Activated CD4-positive, CD25-positive, alpha-beta regulatory T cell (primary cell): ENCODE results near the gene APBB1.

Experiments
- DNase-seq, 4 experiments: peaks; one replicate each; lab custom pipeline; 2025; lab: John Stamatoyannopoulos, UW

Gene APBB1

DNA sequence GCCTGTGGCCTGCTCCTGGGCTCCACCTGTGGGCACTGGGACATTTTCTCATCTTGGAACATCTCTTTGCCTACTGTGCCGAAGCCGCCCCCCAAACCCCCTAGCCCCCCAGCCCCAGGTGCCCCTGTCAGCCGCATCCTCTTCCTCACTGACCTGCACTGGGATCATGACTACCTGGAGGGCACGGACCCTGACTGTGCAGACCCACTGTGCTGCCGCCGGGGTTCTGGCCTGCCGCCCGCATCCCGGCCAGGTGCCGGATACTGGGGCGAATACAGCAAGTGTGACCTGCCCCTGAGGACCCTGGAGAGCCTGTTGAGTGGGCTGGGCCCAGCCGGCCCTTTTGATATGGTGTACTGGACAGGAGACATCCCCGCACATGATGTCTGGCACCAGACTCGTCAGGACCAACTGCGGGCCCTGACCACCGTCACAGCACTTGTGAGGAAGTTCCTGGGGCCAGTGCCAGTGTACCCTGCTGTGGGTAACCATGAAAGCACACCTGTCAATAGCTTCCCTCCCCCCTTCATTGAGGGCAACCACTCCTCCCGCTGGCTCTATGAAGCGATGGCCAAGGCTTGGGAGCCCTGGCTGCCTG lies 27.3 kb downstream of the APBB1 start:
- no peak for DNase-seq

DNA sequence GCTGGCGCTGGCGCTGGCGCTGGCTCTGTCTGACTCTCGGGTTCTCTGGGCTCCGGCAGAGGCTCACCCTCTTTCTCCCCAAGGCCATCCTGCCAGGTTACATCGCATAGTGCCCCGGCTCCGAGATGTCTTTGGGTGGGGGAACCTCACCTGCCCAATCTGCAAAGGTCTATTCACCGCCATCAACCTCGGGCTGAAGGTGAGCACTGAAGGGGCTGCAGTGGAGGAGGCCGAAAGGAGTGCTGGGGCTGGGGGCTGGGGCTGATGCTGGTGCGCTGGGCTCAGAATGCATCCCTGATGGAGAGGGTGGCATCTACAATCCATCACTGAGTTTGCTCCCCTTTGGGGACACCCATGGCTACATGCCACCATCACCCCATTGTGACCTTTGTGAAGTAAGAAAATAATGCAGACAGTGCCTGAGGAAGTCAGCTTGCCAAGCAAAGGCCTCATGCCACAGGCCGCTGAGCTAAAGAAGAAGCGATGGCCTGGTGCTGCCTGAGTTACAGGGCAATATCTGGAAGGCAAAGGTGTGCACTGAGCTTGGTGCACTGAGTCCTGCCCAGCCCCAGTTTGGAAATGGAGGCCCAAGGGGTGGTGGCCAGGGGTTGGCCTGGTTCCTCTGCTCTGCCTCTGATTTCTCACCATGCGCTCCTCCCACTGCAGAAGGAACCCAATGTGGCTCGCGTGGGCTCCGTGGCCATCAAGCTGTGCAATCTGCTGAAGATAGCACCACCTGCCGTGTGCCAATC lies 28.0 kb downstream of the APBB1 start:
- no peak for DNase-seq

DNA sequence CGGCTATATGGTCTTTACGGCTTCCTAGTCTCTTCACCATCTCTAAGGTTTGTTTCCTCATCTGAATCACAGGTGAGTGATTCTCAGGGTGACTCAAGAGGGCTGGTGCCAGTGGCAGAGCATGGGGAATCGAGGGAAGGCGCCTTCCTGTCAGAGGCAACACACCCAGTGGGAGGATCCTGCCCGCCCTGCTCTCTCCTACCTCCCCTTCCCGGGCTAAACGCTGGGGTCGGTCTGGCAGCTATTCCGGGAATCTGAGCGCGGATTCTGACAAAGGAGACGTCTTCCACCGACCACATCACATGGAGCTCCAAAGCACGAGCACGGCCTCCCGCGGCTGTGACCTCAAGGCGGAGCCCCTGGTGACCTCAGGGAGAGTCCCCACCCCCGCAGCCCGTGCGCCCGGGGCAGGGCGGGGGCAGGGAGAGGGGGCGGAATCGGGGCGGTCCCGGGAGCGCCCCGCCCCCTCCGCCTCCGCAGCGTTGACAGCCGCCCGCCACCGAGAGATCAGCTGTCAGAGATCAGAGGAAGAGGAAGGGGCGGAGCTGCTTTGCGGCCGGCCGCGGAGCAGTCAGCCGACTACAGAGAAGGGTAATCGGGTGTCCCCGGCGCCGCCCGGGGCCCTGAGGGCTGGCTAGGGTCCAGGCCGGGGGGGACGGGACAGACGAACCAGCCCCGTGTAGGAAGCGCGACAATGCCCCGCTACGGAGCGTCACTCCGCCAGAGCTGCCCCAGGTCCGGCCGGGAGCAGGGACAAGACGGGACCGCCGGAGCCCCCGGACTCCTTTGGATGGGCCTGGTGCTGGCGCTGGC lies 28.8 kb downstream of the APBB1 start, which contains the start of gene SMPD1:
TSS of gene SMPD1 (plus strand) at position 570 of the 813 bp plus-strand sequence. CDS start at position 695, 125 bp downstream.
- DNase-seq, result peak; percentile 86 to 90 (median 90)

DNA sequence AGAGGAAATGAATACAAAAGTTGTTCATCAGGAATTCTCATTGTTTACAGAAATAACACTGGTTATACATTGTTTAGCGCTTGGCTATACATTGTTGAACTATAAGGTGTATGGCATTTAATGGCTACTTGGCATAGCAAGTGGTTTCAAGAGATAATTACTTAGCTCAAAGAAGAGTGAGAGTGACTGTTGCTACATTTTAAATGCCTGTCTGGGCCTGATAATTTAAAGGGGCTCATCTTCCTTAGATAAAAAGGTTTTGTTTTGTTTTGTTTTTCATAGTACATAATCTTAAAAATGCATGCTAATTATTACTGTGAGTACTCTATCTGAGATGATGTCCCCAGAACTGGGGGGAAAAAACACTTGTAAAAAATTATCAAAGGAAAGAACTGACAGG lies 30.1 kb downstream of the APBB1 start:
- no peak for DNase-seq

- no peak for DNase-seq
These were observed 30.9 kb downstream of the APBB1 start for GRCh38 chr11:6387811-6388599.

DNA sequence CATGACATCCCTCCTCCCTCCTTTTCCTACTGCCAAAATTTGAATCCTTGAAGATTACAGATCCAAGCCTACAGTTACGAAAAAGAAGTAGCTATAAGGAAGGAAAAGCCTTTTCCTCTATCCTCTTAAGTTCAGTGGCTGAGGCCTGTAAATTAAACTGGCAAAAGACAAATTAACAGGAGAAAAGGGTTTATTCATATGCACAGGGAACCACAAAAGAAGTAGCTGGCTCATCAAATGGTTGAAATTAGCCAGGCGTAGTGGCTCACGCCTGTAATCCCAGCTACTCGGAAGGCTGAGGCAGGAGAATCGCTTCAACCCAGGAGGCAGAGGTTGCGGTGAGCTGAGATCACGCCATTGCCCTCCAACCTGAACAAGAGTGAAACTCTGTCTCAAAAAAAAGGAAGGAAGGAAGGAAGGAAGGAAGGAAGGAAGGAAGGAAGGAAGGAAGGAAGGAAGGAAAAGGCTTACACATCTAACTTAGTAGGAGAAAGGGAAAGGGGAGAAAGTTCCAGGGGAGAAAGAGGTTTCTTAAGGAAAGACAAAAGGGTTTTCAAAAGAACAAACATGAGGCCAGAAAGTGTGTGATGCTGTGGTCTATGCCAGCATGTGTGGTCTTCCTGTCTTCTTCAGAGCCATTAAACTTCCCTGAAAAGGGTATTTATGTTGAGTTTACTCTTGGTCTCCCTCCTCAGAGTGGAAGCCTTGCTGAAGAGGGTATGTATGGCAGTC lies 33.7 kb downstream of the APBB1 start:
- no peak for DNase-seq

- DNase-seq, result no peak
These were observed 40.3 kb downstream of the APBB1 start for GRCh38 chr11:6378640-6378989.

- DNase-seq, result no peak
These were observed 40.8 kb downstream of the APBB1 start for GRCh38 chr11:6377902-6378639.

DNA sequence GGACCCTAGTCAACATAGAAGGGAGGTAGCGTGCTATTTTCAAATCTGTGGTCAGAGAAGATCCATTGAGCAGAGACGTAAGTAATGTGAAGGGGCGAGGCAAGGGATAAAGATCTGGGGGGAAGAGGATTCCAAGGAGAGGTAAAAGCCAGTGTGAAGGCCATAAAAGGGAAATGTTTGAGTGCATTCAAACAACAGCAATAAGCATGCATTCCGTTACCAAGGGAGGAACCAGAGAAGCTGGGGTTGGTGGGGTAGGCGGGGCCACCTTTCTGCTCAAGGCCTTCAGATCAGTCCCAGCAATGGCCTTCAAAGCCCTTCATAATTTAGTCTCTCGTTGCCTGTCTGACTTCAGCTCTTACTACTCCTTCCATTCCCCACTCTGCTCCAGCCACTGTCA lies 47.1 kb downstream of the APBB1 start:
- no peak for DNase-seq

DNA sequence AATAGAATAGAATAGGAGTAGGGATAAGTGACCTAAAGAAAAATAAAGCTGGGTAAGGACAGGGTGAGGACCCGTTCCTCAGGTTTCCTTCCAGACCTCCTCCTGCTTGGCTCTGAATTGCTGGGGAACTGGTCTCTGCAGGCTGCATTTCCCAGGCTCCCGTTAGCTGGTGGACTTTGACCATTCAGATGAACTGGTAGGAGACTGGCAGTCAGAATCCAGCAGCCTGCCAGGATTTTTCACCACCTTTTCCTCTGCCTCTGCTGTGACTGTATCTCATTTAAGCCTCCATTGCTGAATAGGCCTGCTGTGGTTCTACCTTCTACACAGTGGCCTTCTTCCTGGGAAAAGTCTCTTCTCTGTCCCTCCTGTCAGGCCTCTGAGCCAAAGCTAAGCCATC lies 53.2 kb downstream of the APBB1 start:
- DNase-seq, result no peak

DNA sequence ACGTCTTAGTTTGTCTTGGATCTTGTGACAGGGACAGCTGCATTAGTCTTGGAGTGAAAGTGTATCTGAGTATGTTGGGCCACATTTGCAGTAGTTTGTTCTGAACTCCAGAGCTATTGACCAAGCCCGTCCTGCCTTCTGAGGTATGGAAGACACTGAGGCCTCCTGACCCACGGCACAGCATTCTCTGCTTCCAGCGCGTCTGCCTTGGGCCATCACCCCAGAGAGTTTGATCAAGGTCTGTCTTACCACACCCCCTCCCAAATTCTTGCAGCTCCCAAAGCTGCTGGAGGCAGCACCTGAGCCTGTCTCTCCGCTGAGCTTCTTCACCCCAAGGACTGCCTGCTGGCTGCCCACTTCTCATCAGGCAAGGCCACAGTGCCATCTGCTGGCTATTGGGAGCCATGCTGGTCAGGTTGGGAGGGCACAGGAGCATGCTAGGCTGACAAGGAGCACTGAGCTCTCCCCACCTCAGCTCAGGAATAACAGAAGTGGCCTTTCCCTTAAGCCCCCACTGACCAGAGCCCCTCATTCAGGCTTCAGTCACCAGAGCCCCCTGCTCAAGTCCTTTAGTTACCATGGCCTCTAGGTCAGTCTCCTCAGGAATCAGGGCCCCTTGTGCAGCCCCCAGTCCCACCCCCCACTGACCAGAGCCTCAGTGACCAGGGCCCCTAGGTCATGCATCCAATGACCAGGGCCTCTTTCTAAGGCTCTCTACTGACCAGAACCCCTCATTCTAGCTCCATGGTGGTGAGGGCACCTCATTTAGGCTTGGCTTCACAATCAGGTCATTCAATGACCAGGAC lies 55.8 kb downstream of the APBB1 start:
- DNase-seq, result peak; percentile 28 to 55 (median 46)

- no peak for DNase-seq
These were observed 56.6 kb downstream of the APBB1 start for GRCh38 chr11:6362185-6362872.

DNA sequence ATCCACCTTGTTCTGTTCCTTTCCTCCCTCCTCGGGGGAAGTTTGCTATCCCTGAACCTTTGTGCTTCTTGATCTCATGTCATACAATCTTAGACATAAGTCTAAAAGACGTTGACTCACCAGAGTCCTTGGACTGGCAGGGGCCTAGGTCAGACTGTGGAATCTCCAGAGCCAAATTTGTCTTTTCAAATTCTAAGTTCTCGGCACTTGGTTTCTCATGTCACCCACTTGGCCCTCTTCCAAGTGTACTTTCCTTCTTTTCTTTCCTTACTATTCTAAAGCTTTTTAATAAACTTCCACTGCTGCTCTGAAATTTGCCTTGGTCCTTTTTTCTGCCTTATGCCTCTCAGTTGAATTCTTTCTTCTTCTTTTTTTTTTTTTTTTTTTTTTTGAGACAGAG lies 58.7 kb downstream of the APBB1 start:
- no peak for DNase-seq

GRCh38 chr11:6357222-6357621 lies 61.7 kb downstream of the APBB1 start:
- no peak for DNase-seq

DNA sequence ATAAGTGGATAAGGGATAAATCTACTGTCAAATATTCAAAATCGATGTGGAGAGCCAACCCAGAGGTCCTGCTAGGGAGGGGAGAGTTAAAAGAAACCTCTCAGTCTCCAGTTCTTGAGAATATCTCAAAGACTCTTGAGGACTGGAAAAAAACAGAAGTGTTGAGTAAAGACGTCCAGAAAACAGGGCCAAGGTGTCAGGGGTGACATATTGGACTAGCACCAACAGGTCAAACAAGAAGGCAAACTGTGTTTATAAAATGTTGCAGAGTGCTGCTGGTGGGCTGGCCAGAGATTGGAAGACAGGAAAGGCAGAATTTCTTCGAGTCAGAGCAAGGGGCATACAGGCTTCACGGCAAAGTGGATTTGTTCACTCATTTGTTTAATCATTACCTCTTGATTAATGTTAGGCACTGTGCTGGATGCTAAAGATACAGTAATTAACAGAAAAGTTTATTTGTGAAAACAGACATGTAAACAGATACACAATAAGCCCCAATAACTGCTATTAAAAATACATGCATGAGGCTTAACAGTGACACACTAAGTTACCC lies 62.3 kb downstream of the APBB1 start:
- no peak for DNase-seq

GRCh38 chr11:6354651-6355485 lies 64.0 kb downstream of the APBB1 start:
- no peak for DNase-seq

DNA sequence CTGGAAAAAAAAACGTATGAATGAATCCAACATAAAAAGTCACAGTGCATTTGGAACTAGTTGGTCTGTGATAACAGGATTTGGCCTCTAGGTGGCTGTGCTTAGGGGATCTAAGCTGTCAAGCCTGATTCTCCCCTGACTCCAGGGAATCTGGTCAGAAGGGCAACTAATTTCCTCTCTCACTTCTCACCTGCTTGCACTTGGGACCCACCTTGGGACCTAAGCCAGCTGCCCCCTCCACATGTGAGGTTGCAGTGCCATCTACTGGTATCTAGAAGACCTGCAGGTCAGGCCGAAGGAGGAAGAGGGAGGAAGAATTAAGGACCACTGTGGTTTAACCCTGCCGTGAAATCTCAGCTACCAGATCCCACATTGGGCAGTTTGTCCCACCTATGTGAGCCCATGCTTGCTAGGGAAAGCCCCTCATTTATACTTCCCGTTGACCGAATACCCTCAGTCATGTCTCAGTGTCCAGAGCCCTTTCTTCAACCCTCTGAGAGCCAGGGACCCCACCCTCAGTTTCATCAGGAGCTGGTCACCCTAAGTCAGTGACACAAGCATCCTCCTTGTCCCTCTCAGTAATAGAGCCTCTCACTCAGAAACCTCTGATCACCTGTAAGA lies 65.4 kb downstream of the APBB1 start:
- peak in 3 of 4 experiments; percentile 4 to 31 (median 17) for DNase-seq
